Heart right ventricle (tissue), 16 donors: ENCODE measurements around the gene ZNF217. TPM values are rescaled to one million over a fixed set of nuclear protein-coding genes. Genes with fewer than 3 reads are reported as not detected.
"Not testable (repeated sequence)": the region's sequence is repeated elsewhere in the genome, so short reads cannot be mapped to it uniquely, and the experiment has no call there.

Source experiments
- ATAC-seq, 8 donors: fragments of 200-7000 bp; cut with Tn5 transposase; one replicate each; pipeline ENCODE4 v1.9.1; 2020; ENCODE audit warnings: mild to moderate bottlenecking in 8 of 8, moderate library complexity in 8 of 8, moderate number of reproducible peaks in 1 of 8
- DNase-seq, 2 donors: peaks; one replicate each; pipeline ENCODE4 v3.0.0-alpha.2; 2020
- H3K27ac ChIP-seq, 10 donors: fragments of 200-600 bp; sonication (generic) in 2 of 10; one replicate each; pipeline versions ENCODE4 v1.5.0 to v1.8.0; 2020 to 2022; ENCODE audit warnings: mild to moderate bottlenecking in 3 of 10
- H3K27me3 ChIP-seq, 7 donors: fragments of 200-600 bp; one replicate each; pipeline ENCODE4 v1.8.0; 2021 to 2022; ENCODE audit warnings: mild to moderate bottlenecking in 2 of 7
- H3K36me3 ChIP-seq, 9 donors: fragments of 200-600 bp; sonication (generic) in 1 of 9; one replicate each; pipeline versions ENCODE4 v1.5.0 to v1.8.0; 2020 to 2022; ENCODE audit warnings: mild to moderate bottlenecking in 2 of 9
- H3K4me1 ChIP-seq, 9 donors: fragments of 200-600 bp; sonication (generic) in 1 of 9; one replicate each; pipeline versions ENCODE4 v1.5.0 to v1.8.0; 2020 to 2022; ENCODE audit warnings: mild to moderate bottlenecking in 4 of 9
- H3K4me3 ChIP-seq, 10 donors: fragments of 200-600 bp; sonication (generic) in 2 of 10; one replicate each; pipeline versions ENCODE4 v1.5.0 to v1.8.0; 2020 to 2022; ENCODE audit warnings: mild to moderate bottlenecking in 7 of 10, moderate library complexity in 2 of 10
- H3K9me3 ChIP-seq, 11 donors: fragments of 200-600 bp in 10 of 11; sonication (generic) in 2 of 11; one replicate each; pipeline versions ENCODE4 v1.5.0 to v1.8.0; 2013 to 2022; ENCODE audit warnings: mild to moderate bottlenecking in 2 of 11, control low read depth in 1 of 11, moderate library complexity in 1 of 11
- WGBS, 2 donors: extraction: QIAGEN DNeasy Blood & Tissue Kit; methylation state at CpG; one replicate each; pipeline ENCODE4 v1.1.7; 2013; ENCODE audit warnings: inconsistent platforms in 1 of 2; 5-methylcytosine and 5-hydroxymethylcytosine counted together
- intact Hi-C, 10 donors: fragments of 100-400 bp; cut with DNase I; formaldehyde crosslinking; loops; one replicate each; pipeline versions ENCODE4 v1.11.1 to v1.14.2; 2022
- polyA plus RNA-seq, 2 donors: library from polyadenylated mRNA; stranded (reverse); fragments of 200-250 nt; gene quantifications; one replicate each; pipeline ENCODE4 v1.2.3, GENCODE V29; 2013
- total RNA-seq, 10 donors: library from RNA; stranded (reverse); fragmentation: NEBNext Ultra II Directional in 3 of 10; extraction: Animal tissue kit (Norgen Biotek cat#: 25700) in 3 of 10; gene quantifications; one replicate each; pipeline versions ENCODE4 v1.2.1 to v1.2.4, GENCODE V29; 2021 to 2023
- TF ChIP-seq, protein P1 (sequence below), 9 donors: fragments of 200-600 bp; sonication (generic) in 2 of 9; IDR thresholded peaks; one replicate each; pipeline versions ENCODE4 v1.5.0 to v1.8.0; 2021 to 2022; ENCODE audit warnings: antibody characterized with exemption in 9 of 9, mild to moderate bottlenecking in 5 of 9, moderate library complexity in 1 of 9
- donor health status: Arrhythmogenic right ventricular cardiomyopathy.
- donor health status: ischemic (EF 13 %, LVEDD 7.1; RV severe dilation, severe dysfunction).
- donor health status: healthy with polysubstance abuse.
- donor health status: DM: no; HTN: yes; CAD: no.
- donor health status: DM: no; HTN: no; CAD: no.
- donor health status: ischemic (EF 25% LVEDD 6.9; RV normal size, moderate dysfunction).
- donor health status: ischemic (EF 25% LVEDD 5.7; RV mildly dilated, moderate dysfunction).
- donor health status: healthy.
- donor health status: DM: yes; HTN: yes; CAD: no.
- donor health status: Ischemic cardiomyopathy.
- donor health status: ischemic (EF 35%, LVEDD 5.7; RV mildly dilated, moderate dysfunction).
- donor health status: nonischemic (EF 11% LVEDD 7.7; RV severe dilation, severe dysfunction).
- donor health status: DM: yes; HTN: yes; CAD: no.
- donor health status: PGD.
- donor health status: ischemic (EF 29% LVEDD 5.4; RV normal size, mild dysfunction).
- donor health status: nonischemic (EF 23%, LVEDD 6.1; RV moderate dilation, normal function).

Gene ZNF217
- total and polyA plus RNA-seq, 12 donors: 3.3 to 18.4 (median 8.2) TPM

DNA sequence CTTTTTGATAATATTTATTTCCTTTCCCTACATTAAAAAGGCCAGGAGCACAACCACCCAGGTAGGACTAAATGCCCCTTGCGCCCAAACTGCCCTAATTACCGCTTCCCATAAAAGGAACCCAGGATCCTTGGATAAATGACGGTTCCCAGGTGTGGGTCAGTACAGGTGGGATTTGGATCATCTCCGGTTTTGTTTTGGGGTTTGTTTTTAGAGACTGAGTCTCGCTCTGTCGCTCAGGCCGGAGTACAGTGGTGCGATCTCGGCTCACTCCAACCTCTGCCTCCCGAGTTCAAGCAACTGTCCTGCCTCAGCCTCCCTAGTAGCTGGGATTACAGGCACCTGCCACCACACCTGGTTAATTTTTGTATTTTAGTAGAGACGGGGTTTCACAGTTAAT lies 28.4 kb downstream of the ZNF217 start:
- peaks cover 0 to 62% (median 18%) of the 10 kb centered on the region in 9 donors for H3K36me3 ChIP-seq
- intact Hi-C loops: no loop called here
- no peak for DNase-seq
- ATAC-seq: no peak
- no peaks in the 10 kb centered on the region for H3K9me3 ChIP-seq
- 95 to 96% methylated on average over 11 of the region's 11 CpGs for WGBS, 2 donors
- H3K27me3 ChIP-seq: no peaks in the 10 kb centered on the region
- TF ChIP-seq, protein P1, sequence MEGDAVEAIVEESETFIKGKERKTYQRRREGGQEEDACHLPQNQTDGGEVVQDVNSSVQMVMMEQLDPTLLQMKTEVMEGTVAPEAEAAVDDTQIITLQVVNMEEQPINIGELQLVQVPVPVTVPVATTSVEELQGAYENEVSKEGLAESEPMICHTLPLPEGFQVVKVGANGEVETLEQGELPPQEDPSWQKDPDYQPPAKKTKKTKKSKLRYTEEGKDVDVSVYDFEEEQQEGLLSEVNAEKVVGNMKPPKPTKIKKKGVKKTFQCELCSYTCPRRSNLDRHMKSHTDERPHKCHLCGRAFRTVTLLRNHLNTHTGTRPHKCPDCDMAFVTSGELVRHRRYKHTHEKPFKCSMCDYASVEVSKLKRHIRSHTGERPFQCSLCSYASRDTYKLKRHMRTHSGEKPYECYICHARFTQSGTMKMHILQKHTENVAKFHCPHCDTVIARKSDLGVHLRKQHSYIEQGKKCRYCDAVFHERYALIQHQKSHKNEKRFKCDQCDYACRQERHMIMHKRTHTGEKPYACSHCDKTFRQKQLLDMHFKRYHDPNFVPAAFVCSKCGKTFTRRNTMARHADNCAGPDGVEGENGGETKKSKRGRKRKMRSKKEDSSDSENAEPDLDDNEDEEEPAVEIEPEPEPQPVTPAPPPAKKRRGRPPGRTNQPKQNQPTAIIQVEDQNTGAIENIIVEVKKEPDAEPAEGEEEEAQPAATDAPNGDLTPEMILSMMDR (IDR thresholded peaks at IDR 0.05): no peak
- H3K27ac ChIP-seq: no peak overlapping the region
- H3K4me3 ChIP-seq: no peak overlapping the region
- H3K4me1 ChIP-seq: peaks cover 0 to 1% (median 0%) of the 10 kb centered on the region in 9 donors

DNA sequence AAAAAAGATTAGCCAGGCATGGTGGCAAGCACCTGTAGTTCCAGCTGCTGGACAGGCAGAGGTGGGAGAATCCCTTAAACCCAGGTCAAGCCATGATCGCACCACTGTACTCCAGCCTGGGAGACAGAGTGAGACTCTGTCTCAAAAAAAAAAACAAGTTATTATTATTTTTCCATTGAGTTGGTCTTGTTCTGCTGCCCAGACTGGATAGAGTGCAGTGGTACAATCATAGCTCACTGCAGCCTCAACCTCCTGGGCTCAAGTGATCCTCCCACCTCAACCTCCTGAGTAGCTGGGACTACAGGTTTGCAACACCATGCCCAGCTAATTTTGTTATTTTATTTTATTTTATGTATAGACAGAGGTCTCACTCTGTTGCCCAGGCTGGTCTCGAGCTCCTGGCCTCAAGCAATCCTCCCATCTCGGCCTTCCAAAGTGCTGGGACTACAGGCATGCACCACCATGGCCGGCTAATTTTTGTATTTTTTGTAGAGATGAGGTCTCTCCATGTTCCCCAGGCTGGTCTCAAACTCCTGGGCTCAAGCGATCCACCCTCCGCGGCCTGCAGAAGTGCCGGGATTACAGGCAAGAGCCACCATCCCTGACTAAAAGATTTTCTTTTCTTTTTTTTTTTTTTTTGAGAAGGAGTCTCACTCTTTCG lies 31.4 kb downstream of the ZNF217 start:
- 96 to 98% methylated on average over 9 of the region's 9 CpGs for WGBS, 2 donors
- H3K4me3 ChIP-seq, DNase-seq, H3K27me3 ChIP-seq, H3K4me1 ChIP-seq, ATAC-seq, intact Hi-C loops, H3K9me3 ChIP-seq, H3K27ac ChIP-seq: not testable (repeated sequence)
- peaks cover 0 to 38% (median 5%) of the 10 kb centered on the region in 9 donors for H3K36me3 ChIP-seq

- no peaks in the 10 kb centered on the region for H3K4me1 ChIP-seq
- H3K27ac ChIP-seq: no peak overlapping the region
- ATAC-seq (no peak), DNase-seq (no peak)
- no peak overlapping the region for H3K4me3 ChIP-seq
- no peaks in the 10 kb centered on the region for H3K9me3 ChIP-seq
- WGBS, 2 donors: 95 to 97% methylated on average over 5 of the region's 5 CpGs
- TF ChIP-seq, protein P1 (IDR thresholded peaks at IDR 0.05): no peak
- H3K36me3 ChIP-seq: peaks cover 0 to 31% (median 4%) of the 10 kb centered on the region in 9 donors
- intact Hi-C loops: no loop called here
- H3K27me3 ChIP-seq: no peaks in the 10 kb centered on the region
Measured at GRCh38 chr20:53561505-53561904, 32.1 kb downstream of the ZNF217 start.

DNA sequence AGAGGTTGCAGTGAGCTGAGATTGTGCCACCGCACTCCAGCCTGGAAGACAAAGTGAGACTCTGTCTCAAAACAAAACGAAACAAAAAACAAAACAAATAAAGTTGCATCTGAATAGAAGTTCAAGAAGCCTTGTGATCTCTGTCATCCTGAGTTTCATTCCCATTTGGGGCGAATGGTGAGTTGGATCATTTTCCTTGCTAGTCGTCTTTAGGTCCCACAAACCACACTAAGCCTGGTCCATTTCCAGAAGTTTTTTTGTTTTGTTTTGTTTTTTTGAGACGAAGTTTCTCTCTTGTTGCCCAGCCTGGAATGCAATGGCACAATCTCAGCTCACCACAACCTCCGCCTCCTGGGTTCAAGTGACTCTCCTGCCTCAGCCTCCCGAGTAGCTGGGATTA lies 33.8 kb downstream of the ZNF217 start:
- intact Hi-C loops: no loop called here
- no peaks in the 10 kb centered on the region for H3K4me1 ChIP-seq
- 88 to 92% methylated on average over 7 of the region's 7 CpGs for WGBS, 2 donors
- no peak overlapping the region for H3K4me3 ChIP-seq
- no peaks in the 10 kb centered on the region for H3K9me3 ChIP-seq
- H3K27ac ChIP-seq: no peak overlapping the region
- ATAC-seq (no peak), DNase-seq (no peak)
- H3K27me3 ChIP-seq: no peaks in the 10 kb centered on the region
- TF ChIP-seq, protein P1 (IDR thresholded peaks at IDR 0.05): no peak
- peaks cover 0 to 14% (median 0%) of the 10 kb centered on the region in 9 donors for H3K36me3 ChIP-seq

- H3K27ac ChIP-seq: no peak overlapping the region
- TF ChIP-seq, protein P1 (IDR thresholded peaks at IDR 0.05): no peak
- no peaks in the 10 kb centered on the region for H3K4me1 ChIP-seq
- H3K9me3 ChIP-seq: no peaks in the 10 kb centered on the region
- ATAC-seq (no peak), DNase-seq (no peak)
- intact Hi-C loops: no loop called here
- 67 to 71% methylated on average over 7 of the region's 7 CpGs for WGBS, 2 donors
- H3K27me3 ChIP-seq: no peaks in the 10 kb centered on the region
- peaks cover 0 to 8% (median 0%) of the 10 kb centered on the region in 9 donors for H3K36me3 ChIP-seq
- H3K4me3 ChIP-seq: no peak overlapping the region
Measured at GRCh38 chr20:53557130-53557529, 36.5 kb downstream of the ZNF217 start.
